ENCODE results near the gene PIK3R3. TPM values are rescaled to one million over a fixed set of nuclear protein-coding genes. Genes with fewer than 3 reads are reported as not detected.

Gene PIK3R3

GRCh38 chr1:45995298-45995697 is 137.1 kb downstream of the PIK3R3 start:
- Histone ChIP-seq H4K8ac (ENCODE audit: low read length) (no peak overlapping the region), H3K14ac (ENCODE audit: low read length in 2 of 2) (no peak overlapping the region), H3K4me2 (ENCODE audit: low read length, poor library complexity, severe bottlenecking) (no peak overlapping the region), H4K91ac (ENCODE audit: low read length) (no peak overlapping the region), H2BK5ac (ENCODE audit: low read depth, low read length, poor library complexity, severe bottlenecking) (no peak overlapping the region), H3K9me3 (ENCODE audit: control insufficient read depth, low read length) (peaks cover 3% of the 10 kb centered on the region), H3K27me3 (ENCODE audit: control insufficient read depth in 1 of 2, insufficient read depth in 1 of 2, low read length in 2 of 2) (no peaks in the 10 kb centered on the region), H2AK5ac (ENCODE audit: low read length, severe bottlenecking) (no peak overlapping the region), H3K4me3 (ENCODE audit: insufficient read depth in 1 of 2, low read depth in 1 of 2, low read length in 2 of 2) (no peak overlapping the region), H3K4ac (ENCODE audit: low read depth in 1 of 2, low read length in 2 of 2) (no peak overlapping the region), H3K79me1 (replicated peaks; ENCODE audit: low read length, poor library complexity, severe bottlenecking) (peaks cover 25% of the 10 kb centered on the region), H3K9ac (ENCODE audit: low read length) (no peak overlapping the region), H3K23ac (ENCODE audit: low read length in 2 of 2) (no peak overlapping the region), H3K36me3 (ENCODE audit: control insufficient read depth in 1 of 2, insufficient read depth in 2 of 2, low read depth in 1 of 2, low read length in 2 of 2) (peaks cover 5 to 6% of the 10 kb centered on the region in 2 experiments), H2BK120ac (ENCODE audit: low read depth, low read length) (no peak overlapping the region), H2BK12ac (ENCODE audit: low read length in 2 of 2) (no peak overlapping the region), H2BK15ac (ENCODE audit: low read depth, poor library complexity, severe bottlenecking) (peak overlapping the region; percentile 36), H3K4me1 (ENCODE audit: control insufficient read depth, insufficient read depth, low read depth, low read length) (no peaks in the 10 kb centered on the region), H3K27ac (ENCODE audit: low read length, poor library complexity, severe bottlenecking) (no peak overlapping the region), H2AFZ (ENCODE audit: low read depth, low read length) (no peak overlapping the region), H3K18ac (ENCODE audit: low read depth in 1 of 2, low read length in 2 of 2) (no peak overlapping the region)
- 77% methylated on average over 8 of the region's 8 CpGs for WGBS
- peak; percentile 24 for DNase-seq

GRCh38 chr1:45994423-45994822 is 138.0 kb downstream of the PIK3R3 start:
- no peak overlapping the region for H3K27ac ChIP-seq (ENCODE audit: low read length, poor library complexity, severe bottlenecking)
- H3K27me3 ChIP-seq (ENCODE audit: control insufficient read depth in 1 of 2, insufficient read depth in 1 of 2, low read length in 2 of 2) = no peaks in the 10 kb centered on the region
- H3K4me3 ChIP-seq (ENCODE audit: insufficient read depth in 1 of 2, low read depth in 1 of 2, low read length in 2 of 2) = no peak overlapping the region
- H3K18ac ChIP-seq (ENCODE audit: low read depth in 1 of 2, low read length in 2 of 2) = peak overlapping the region in 1 of 2 experiments; percentile 43
- H3K4me1 ChIP-seq (ENCODE audit: control insufficient read depth, insufficient read depth, low read depth, low read length) = no peaks in the 10 kb centered on the region
- H3K79me1 ChIP-seq (replicated peaks; ENCODE audit: low read length, poor library complexity, severe bottlenecking) = peaks cover 26% of the 10 kb centered on the region
- no peak overlapping the region for H3K9ac ChIP-seq (ENCODE audit: low read length)
- H3K14ac ChIP-seq (ENCODE audit: low read length in 2 of 2) = no peak overlapping the region
- H2BK120ac ChIP-seq (ENCODE audit: low read depth, low read length) = no peak overlapping the region
- H2BK15ac ChIP-seq (ENCODE audit: low read depth, poor library complexity, severe bottlenecking) = no peak overlapping the region
- peaks cover 3% of the 10 kb centered on the region for H3K9me3 ChIP-seq (ENCODE audit: control insufficient read depth, low read length)
- H2BK12ac ChIP-seq (ENCODE audit: low read length in 2 of 2) = peak overlapping the region in 1 of 2 experiments; percentile 21
- peaks cover 0 to 3% of the 10 kb centered on the region in 2 experiments for H3K36me3 ChIP-seq (ENCODE audit: control insufficient read depth in 1 of 2, insufficient read depth in 2 of 2, low read depth in 1 of 2, low read length in 2 of 2)
- no peak overlapping the region for H2BK5ac ChIP-seq (ENCODE audit: low read depth, low read length, poor library complexity, severe bottlenecking)
- H2AK5ac ChIP-seq (ENCODE audit: low read length, severe bottlenecking) = no peak overlapping the region
- H4K91ac ChIP-seq (ENCODE audit: low read length) = no peak overlapping the region
- no peak for DNase-seq
- H2AFZ ChIP-seq (ENCODE audit: low read depth, low read length) = no peak overlapping the region
- H3K4me2 ChIP-seq (ENCODE audit: low read length, poor library complexity, severe bottlenecking) = no peak overlapping the region
- over 99% methylated on average over 6 of the region's 6 CpGs for WGBS
- no peak overlapping the region for H3K4ac ChIP-seq (ENCODE audit: low read depth in 1 of 2, low read length in 2 of 2)
- no peak overlapping the region for H3K23ac ChIP-seq (ENCODE audit: low read length in 2 of 2)
- H4K8ac ChIP-seq (ENCODE audit: low read length) = peak overlapping the region; percentile 77

Small RNA genes within 50 kb of the gene (small RNA-seq; reads per million reads assigned to genes)
- gene AL358075.3 (ENCODE audit: low read depth) = not detected
- not detected for gene AL672043.1 (ENCODE audit: low read depth)

Data from mesenchymal stem cell (in vitro differentiated cells and primary cell).